MM.1S (cell line): ENCODE results near the gene KRTAP10-2.

Experiments used
- EZH2 ChIP-seq: fragments of 300-600 bp; sonication (generic); optimal IDR thresholded peaks from 2 replicates; pipeline ENCODE3; 2017; ENCODE audit warnings: low read depth, mild to moderate bottlenecking, antibody characterized with exemption, low read length, mixed read lengths
- EZH2phosphoT487 ChIP-seq: fragments of 300-600 bp; sonication (generic); IDR thresholded peaks from 2 replicates; pipeline ENCODE4 v1.6.1; 2018; ENCODE audit warnings: antibody characterized with exemption, low read length
- TF ChIP-seq, protein P1 (sequence below): fragments of 300-600 bp; sonication (generic); IDR thresholded peaks from 2 replicates; pipeline ENCODE4 v1.5.1; 2016; ENCODE audit warnings: antibody characterized with exemption, low read length, mixed read lengths

DNA sequence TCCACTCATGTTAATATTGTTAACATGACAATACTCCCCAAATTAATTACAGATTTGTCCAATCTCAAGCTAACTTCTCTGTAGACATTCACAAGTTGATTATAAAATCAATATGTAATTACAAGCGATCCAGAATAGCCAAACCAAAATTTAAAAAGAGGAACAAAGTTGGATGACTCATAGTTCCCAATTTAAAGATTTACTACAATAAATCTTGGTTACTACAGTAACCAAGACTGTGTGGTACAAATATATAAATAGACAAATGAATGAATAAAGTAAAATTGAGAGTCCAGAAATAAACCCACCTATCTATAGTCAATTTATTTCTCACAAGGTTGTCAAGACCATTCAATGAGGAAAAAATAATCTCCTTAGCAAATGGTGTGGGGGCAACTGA is 15.1 kb upstream of the KRTAP10-2 start:
- TF ChIP-seq, protein P1, sequence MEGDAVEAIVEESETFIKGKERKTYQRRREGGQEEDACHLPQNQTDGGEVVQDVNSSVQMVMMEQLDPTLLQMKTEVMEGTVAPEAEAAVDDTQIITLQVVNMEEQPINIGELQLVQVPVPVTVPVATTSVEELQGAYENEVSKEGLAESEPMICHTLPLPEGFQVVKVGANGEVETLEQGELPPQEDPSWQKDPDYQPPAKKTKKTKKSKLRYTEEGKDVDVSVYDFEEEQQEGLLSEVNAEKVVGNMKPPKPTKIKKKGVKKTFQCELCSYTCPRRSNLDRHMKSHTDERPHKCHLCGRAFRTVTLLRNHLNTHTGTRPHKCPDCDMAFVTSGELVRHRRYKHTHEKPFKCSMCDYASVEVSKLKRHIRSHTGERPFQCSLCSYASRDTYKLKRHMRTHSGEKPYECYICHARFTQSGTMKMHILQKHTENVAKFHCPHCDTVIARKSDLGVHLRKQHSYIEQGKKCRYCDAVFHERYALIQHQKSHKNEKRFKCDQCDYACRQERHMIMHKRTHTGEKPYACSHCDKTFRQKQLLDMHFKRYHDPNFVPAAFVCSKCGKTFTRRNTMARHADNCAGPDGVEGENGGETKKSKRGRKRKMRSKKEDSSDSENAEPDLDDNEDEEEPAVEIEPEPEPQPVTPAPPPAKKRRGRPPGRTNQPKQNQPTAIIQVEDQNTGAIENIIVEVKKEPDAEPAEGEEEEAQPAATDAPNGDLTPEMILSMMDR: no peak
- TF ChIP-seq EZH2phosphoT487 (no peak), EZH2 (no peak)
